Measurements from ENCODE around the gene IER3IP1.
"Not testable (repeated sequence)": the region's sequence is repeated elsewhere in the genome, so short reads cannot be mapped to it uniquely, and the experiment has no call there.

The IER3IP1 gene

DNA sequence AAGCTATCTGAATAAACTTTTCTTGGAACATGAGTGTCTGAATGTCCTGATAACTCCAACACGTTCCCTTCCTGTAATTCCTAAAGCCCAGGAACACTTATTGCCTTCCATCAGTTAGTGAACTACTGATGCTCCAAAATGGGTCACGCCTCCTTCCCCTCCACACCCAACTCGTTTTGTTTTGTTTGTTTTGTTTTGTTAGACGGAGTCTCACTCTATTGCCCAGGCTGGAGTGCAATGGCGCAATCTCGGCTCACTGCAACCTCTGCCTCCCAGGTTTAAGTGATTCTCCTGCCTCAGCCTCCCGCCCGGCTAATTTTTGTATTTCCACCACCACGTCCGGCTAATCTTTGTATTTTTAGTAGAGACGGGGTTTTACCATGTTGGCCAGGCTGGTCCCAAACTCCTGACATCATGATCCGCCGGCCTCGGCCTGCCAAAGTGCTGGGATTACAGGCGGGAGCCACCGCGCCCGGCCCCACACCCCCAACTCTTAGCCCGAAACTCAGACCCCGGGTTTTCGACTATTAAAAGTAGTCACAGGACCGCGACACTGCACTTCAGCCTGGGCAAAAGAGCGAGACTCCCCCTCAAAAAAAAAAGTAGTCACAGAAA is 774 bp downstream of the IER3IP1 start:
- DNase-seq (ENCODE audit: insufficient read length, low spot score) (no peak), FAIRE-seq (no peak)
- no peak for TF ChIP-seq POLR2A (IDR thresholded peaks at IDR 0.05; ENCODE audit: low read depth, low read length)

DNA sequence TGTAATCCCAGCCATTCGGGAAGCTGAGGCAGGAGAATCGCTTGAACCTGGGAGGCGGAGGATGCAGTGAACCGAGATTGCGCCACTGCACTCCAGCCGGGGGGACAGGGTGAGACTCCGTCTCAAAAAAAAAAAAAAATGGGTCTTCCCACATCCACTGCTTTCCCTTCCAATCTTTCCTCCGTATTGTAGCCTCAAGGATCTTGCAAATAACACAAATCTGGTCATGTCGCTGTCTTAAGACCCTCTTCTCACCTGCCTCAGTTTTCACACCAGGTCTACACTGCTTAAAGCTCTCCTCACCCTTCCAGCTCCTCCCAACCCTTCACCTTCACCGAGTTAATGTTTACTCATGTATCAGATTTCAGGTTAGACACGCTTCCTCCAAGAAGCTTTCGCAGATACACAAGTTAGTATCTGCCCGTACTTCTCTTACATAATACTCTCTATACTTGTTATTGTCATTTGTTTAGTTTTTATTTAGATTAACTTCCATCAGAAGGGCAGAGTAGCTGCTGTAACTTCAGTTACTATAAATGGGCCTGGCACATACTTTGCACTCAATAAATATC is 1.5 kb downstream of the IER3IP1 start:
- DNase-seq (ENCODE audit: insufficient read length, low spot score) (no peak), FAIRE-seq (no peak)
- TF ChIP-seq POLR2A (IDR thresholded peaks at IDR 0.05; ENCODE audit: low read depth, low read length): no peak

DNA sequence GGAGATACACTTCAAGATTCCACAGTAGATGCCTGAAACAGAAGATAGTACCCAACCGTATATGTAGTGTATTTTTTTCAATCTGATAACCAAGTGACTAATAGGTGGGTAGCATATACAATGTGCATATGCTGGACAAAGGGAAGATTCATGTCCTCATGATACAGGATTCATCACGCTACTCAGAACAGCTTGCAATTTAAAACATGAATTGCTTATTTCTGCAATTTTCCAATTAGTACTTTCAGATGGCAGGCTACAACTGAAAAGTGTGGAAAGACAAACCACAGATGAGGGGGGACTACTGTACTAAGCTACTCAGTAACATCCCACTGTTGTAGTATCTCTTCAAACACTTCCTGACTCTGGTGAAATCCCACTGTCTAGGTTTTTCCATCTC is 3.7 kb downstream of the IER3IP1 start:
- no peak for TF ChIP-seq POLR2A (IDR thresholded peaks at IDR 0.05; ENCODE audit: low read depth, low read length)
- DNase-seq (ENCODE audit: insufficient read length, low spot score) (no peak), FAIRE-seq (no peak)

GRCh38 chr18:47168913-47169312 is 7.3 kb downstream of the IER3IP1 start:
- no peak for TF ChIP-seq POLR2A (IDR thresholded peaks at IDR 0.05; ENCODE audit: low read depth, low read length)
- FAIRE-seq: no peak
- DNase-seq (ENCODE audit: insufficient read length, low spot score): no peak

DNA sequence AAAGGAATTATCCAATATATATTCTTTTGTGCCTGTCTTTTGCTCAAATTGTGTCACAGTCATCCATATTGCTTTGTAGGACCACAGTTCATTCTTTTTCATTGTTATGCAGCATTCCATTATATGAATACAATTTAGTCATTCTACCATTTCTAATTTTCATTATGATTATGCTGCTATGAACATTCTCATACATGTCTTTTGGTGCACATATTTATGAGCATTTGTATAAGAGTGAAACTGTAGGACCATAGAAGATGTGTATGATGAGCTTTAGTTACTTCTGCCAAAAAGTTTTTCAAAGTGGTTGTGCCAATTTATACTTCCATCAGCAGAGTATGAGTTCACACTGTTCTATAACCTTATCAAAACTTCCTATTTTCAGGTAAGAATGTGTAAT is 7.7 kb downstream of the IER3IP1 start:
- DNase-seq (ENCODE audit: insufficient read length, low spot score) (no peak), FAIRE-seq (no peak)
- no peak for TF ChIP-seq POLR2A (IDR thresholded peaks at IDR 0.05; ENCODE audit: low read depth, low read length)

DNA sequence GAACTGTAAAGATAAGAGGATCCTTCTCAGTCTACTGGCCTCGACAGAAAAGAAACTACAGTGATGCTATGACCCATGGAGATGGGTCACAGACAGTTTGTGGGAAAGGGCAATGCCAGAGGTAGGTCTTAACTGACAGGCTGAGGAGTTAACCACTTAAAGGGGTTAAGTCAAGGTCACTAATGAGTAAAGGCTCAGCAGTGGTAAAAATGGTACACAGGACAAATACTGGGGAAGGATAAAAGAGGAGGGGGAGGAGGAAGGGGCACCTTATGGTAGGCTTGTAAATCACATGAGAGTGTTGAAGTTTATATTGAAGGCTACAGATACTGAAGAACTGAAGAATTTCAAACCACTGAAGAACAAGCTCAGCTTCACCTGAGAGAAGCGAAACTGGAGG is 9.9 kb downstream of the IER3IP1 start:
- no peak for DNase-seq (ENCODE audit: insufficient read length, low spot score)
- FAIRE-seq: no peak
- TF ChIP-seq POLR2A (IDR thresholded peaks at IDR 0.05; ENCODE audit: low read depth, low read length): no peak

GRCh38 chr18:47163241-47163640 is 12.9 kb downstream of the IER3IP1 start:
- no peak for TF ChIP-seq POLR2A (IDR thresholded peaks at IDR 0.05; ENCODE audit: low read depth, low read length)
- DNase-seq (ENCODE audit: insufficient read length, low spot score) (no peak), FAIRE-seq (peak; percentile 91)

DNA sequence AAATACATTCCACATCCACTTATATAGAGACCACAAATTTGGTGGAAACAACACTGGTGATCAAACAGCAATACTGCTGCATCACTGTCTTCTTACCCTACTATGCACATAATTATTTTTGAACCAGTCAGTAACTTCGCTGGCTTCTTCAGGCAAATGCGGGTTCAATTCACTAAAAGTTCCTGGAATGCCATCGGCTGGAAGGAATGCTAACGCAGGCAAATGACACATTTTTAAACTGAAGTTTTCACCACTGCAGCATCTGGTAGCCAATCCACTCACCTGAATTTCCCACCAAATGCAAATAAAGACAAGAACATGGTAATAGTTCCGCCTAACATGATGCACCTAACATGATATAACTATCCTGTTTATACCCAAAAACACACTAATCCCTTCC is 15.9 kb downstream of the IER3IP1 start:
- DNase-seq (ENCODE audit: insufficient read length, low spot score) (no peak), FAIRE-seq (no peak)
- no peak for TF ChIP-seq POLR2A (IDR thresholded peaks at IDR 0.05; ENCODE audit: low read depth, low read length)

GRCh38 chr18:47158404-47158803 is 17.8 kb downstream of the IER3IP1 start:
- not testable (repeated sequence) for FAIRE-seq; DNase-seq (ENCODE audit: insufficient read length, low spot score)

DNA sequence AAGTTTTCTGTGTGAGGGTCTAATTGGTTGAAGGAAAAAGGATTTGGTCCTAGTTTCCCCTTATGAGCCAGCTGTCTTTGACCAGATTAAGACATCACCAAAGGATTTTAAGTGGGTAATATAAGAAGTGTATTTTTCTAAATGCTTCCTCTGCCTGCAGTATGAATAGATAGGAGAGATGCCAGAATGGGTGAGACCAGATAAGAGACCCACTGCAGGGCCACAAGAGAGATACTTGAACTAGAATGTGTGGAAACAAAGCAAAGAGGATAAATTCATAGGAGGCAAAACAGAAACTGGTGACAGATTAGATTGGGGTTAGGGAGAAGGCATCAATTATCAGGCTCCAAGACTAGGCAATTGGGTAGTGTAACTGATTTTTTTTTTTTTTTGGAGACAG is 24.7 kb downstream of the IER3IP1 start:
- TF ChIP-seq POLR2A (IDR thresholded peaks at IDR 0.05; ENCODE audit: low read depth, low read length): no peak
- DNase-seq (ENCODE audit: insufficient read length, low spot score) (no peak), FAIRE-seq (no peak)

- TF ChIP-seq POLR2A (IDR thresholded peaks at IDR 0.05; ENCODE audit: low read depth, low read length): no peak
- DNase-seq (ENCODE audit: insufficient read length, low spot score) (no peak), FAIRE-seq (peak; percentile 57)
These were observed 25.3 kb downstream of the IER3IP1 start for GRCh38 chr18:47150824-47151366.

GRCh38 chr18:47150029-47150823 is 25.9 kb downstream of the IER3IP1 start, which contains the start of gene HDHD2:
Gene HDHD2 (minus strand): TSS chr18:47150500. CDS start chr18:47136439, 14,061 bp downstream.
- peak; percentile 81 for TF ChIP-seq POLR2A (IDR thresholded peaks at IDR 0.05; ENCODE audit: low read depth, low read length)
- DNase-seq (ENCODE audit: insufficient read length, low spot score): peak; percentile 53
- FAIRE-seq: no peak

- DNase-seq (ENCODE audit: insufficient read length, low spot score): no peak
- no peak for TF ChIP-seq POLR2A (IDR thresholded peaks at IDR 0.05; ENCODE audit: low read depth, low read length)
- FAIRE-seq: no peak
These were observed 26.6 kb downstream of the IER3IP1 start for GRCh38 chr18:47149457-47150028.

- no peak for DNase-seq (ENCODE audit: insufficient read length, low spot score)
- no peak for FAIRE-seq
- TF ChIP-seq POLR2A (IDR thresholded peaks at IDR 0.05; ENCODE audit: low read depth, low read length): no peak
These were observed 30.0 kb downstream of the IER3IP1 start for GRCh38 chr18:47146206-47146605.
